Measurements from ENCODE around the gene PCDHGA10.

PCDHGA10 gene

DNA sequence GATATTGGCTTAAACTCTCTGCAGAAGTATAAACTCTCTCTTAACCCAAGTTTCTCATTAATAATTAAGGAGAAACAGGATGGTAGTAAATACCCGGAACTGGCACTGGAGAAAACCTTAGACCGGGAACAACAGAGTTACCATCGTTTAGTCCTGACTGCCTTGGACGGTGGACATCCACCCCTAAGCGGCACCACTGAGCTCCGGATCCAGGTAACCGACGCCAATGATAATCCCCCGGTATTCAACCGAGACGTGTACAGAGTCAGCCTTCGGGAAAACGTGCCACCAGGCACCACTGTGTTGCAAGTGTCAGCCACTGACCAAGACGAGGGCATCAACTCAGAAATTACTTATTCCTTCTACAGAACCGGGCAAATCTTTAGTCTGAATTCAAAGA is 14.2 kb upstream of the PCDHGA10 start:
- Histone ChIP-seq H3K9ac (ENCODE audit: low read length) (no peak overlapping the region), H2AFZ (ENCODE audit: low read depth, low read length) (no peak overlapping the region), H3K4me2 (ENCODE audit: low read length) (no peak overlapping the region), H3K27me3 (ENCODE audit: low read depth, low read length) (no peaks in the 10 kb centered on the region), H3K9me3 (ENCODE audit: insufficient read depth, low read length) (no peaks in the 10 kb centered on the region), H4K20me1 (ENCODE audit: insufficient read depth, low read length) (no peaks in the 10 kb centered on the region), H3K36me3 (replicated peaks; ENCODE audit: low read depth, low read length) (no peaks in the 10 kb centered on the region), H3K4me1 (ENCODE audit: low read length) (no peaks in the 10 kb centered on the region), H3K79me2 (ENCODE audit: low read length) (no peaks in the 10 kb centered on the region), H3K4me3 (ENCODE audit: low read length) (no peak overlapping the region), H3K27ac (ENCODE audit: low read length) (no peak overlapping the region)
- TF ChIP-seq, protein P1, sequence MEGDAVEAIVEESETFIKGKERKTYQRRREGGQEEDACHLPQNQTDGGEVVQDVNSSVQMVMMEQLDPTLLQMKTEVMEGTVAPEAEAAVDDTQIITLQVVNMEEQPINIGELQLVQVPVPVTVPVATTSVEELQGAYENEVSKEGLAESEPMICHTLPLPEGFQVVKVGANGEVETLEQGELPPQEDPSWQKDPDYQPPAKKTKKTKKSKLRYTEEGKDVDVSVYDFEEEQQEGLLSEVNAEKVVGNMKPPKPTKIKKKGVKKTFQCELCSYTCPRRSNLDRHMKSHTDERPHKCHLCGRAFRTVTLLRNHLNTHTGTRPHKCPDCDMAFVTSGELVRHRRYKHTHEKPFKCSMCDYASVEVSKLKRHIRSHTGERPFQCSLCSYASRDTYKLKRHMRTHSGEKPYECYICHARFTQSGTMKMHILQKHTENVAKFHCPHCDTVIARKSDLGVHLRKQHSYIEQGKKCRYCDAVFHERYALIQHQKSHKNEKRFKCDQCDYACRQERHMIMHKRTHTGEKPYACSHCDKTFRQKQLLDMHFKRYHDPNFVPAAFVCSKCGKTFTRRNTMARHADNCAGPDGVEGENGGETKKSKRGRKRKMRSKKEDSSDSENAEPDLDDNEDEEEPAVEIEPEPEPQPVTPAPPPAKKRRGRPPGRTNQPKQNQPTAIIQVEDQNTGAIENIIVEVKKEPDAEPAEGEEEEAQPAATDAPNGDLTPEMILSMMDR (IDR thresholded peaks at IDR 0.05; ENCODE audit: low read depth, low read length), result no peak
- TF ChIP-seq EZH2phosphoT487 (IDR thresholded peaks at IDR 0.05; ENCODE audit: low read depth), result no peak

DNA sequence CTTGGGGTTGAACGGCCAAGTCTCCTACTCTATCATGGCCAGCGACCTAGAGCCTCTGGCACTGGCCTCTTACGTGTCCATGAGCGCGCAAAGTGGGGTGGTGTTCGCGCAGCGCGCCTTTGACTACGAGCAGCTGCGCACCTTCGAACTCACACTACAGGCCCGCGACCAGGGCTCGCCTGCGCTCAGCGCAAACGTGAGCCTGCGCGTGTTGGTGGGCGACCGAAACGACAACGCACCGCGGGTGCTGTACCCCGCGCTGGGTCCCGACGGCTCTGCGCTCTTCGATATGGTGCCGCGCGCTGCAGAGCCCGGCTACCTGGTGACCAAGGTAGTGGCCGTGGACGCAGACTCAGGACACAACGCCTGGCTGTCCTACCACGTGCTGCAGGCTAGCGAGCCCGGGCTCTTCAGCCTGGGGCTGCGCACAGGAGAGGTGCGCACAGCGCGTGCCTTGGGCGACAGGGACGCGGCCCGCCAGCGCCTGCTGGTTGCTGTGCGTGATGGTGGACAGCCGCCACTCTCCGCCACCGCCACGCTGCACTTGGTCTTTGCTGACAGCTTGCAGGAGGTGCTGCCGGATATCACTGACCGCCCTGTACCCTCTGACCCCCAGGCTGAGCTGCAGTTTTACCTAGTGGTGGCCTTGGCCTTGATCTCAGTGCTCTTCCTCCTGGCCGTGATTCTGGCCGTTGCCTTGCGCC is 13.1 kb upstream of the PCDHGA10 start:
- no peak overlapping the region for H3K9ac ChIP-seq (ENCODE audit: low read length)
- no peaks in the 10 kb centered on the region for H3K4me1 ChIP-seq (ENCODE audit: low read length)
- H3K79me2 ChIP-seq (ENCODE audit: low read length), result no peaks in the 10 kb centered on the region
- H3K27ac ChIP-seq (ENCODE audit: low read length), result no peak overlapping the region
- H3K4me3 ChIP-seq (ENCODE audit: low read length), result no peak overlapping the region
- no peak overlapping the region for H3K4me2 ChIP-seq (ENCODE audit: low read length)
- TF ChIP-seq, protein P1 (IDR thresholded peaks at IDR 0.05; ENCODE audit: low read depth, low read length), result no peak
- TF ChIP-seq EZH2phosphoT487 (IDR thresholded peaks at IDR 0.05; ENCODE audit: low read depth), result no peak
- H3K36me3 ChIP-seq (replicated peaks; ENCODE audit: low read depth, low read length), result no peaks in the 10 kb centered on the region
- no peak overlapping the region for H2AFZ ChIP-seq (ENCODE audit: low read depth, low read length)
- no peaks in the 10 kb centered on the region for H4K20me1 ChIP-seq (ENCODE audit: insufficient read depth, low read length)
- no peaks in the 10 kb centered on the region for H3K27me3 ChIP-seq (ENCODE audit: low read depth, low read length)
- no peaks in the 10 kb centered on the region for H3K9me3 ChIP-seq (ENCODE audit: insufficient read depth, low read length)

DNA sequence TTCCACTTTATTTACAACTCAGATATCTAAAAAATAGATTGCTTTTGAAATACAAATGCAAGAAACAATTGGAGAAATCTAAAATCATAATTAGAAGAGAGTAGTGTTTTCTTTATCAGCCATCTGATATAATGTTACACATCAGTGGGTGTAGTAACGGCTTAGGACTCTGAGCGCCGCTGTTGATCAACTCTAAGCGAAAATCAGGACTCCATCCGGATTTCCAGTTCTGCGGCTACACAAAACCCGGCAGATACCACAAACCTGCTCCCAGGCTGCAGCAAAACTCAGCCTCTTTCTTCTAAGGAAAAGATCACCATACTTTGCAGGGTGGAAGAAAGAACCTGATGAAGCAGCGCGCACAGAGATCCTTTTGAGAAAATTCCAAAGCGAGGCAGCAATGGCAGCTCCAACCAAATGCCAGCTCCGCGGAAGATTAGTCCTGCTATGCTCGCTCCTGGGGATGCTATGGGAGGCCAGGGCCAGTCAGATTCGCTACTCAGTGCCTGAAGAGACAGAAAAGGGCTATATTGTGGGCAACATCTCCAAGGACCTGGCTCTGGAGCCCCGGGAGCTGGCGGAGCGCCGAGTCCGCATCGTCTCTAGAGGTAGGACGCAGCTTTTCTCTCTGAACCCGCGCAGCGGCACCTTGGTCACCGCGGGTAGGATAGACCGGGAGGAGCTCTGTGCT is 10.1 kb upstream of the PCDHGA10 start, which contains the start of gene PCDHGA9:
Gene PCDHGA9 (plus strand): TSS at position 226 of the 691 bp plus-strand sequence. CDS start 175 bp downstream, at position 401.
- Histone ChIP-seq H2AFZ (ENCODE audit: low read depth, low read length) (no peak within 1 kb of the TSS), H3K9me3 (ENCODE audit: insufficient read depth, low read length) (no peaks in the 10 kb centered on the region), H3K4me2 (ENCODE audit: low read length) (no peak within 1 kb of the TSS)

DNA sequence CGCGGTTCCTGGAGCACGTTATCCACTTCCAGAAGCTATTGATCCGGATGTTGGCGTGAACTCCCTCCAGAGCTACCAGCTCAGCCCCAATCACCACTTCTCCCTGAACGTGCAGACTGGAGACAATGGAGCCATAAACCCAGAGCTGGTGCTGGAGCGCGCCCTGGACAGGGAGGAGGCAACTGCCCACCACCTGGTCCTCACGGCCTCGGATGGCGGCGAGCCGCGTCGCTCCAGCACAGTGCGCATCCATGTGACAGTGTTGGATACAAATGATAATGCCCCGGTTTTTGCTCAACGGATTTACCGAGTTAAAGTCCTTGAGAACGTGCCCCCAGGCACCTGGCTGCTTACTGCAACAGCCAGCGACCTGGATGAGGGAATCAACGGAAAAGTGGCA is 9.4 kb upstream of the PCDHGA10 start:
- Histone ChIP-seq H3K27ac (ENCODE audit: low read length) (no peak overlapping the region), H3K36me3 (replicated peaks; ENCODE audit: low read depth, low read length) (no peaks in the 10 kb centered on the region), H3K4me1 (ENCODE audit: low read length) (no peaks in the 10 kb centered on the region), H2AFZ (ENCODE audit: low read depth, low read length) (no peak overlapping the region), H3K4me2 (ENCODE audit: low read length) (no peak overlapping the region), H3K9me3 (ENCODE audit: insufficient read depth, low read length) (no peaks in the 10 kb centered on the region), H3K27me3 (ENCODE audit: low read depth, low read length) (no peaks in the 10 kb centered on the region), H4K20me1 (ENCODE audit: insufficient read depth, low read length) (no peaks in the 10 kb centered on the region), H3K4me3 (ENCODE audit: low read length) (no peak overlapping the region), H3K79me2 (ENCODE audit: low read length) (no peaks in the 10 kb centered on the region), H3K9ac (ENCODE audit: low read length) (no peak overlapping the region)
- TF ChIP-seq, protein P1 (IDR thresholded peaks at IDR 0.05; ENCODE audit: low read depth, low read length), result no peak
- no peak for TF ChIP-seq EZH2phosphoT487 (IDR thresholded peaks at IDR 0.05; ENCODE audit: low read depth)

More for the DNA sequence above, 10.1 kb upstream of the PCDHGA10 start, which contains the start of gene PCDHGA9:
- Histone ChIP-seq H4K20me1 (ENCODE audit: insufficient read depth, low read length) (no peaks in the 10 kb centered on the region), H3K79me2 (ENCODE audit: low read length) (no peaks in the 10 kb centered on the region), H3K9ac (ENCODE audit: low read length) (no peak within 1 kb of the TSS), H3K27ac (ENCODE audit: low read length) (no peak within 1 kb of the TSS), H3K4me1 (ENCODE audit: low read length) (no peaks in the 10 kb centered on the region), H3K27me3 (ENCODE audit: low read depth, low read length) (no peaks in the 10 kb centered on the region), H3K4me3 (ENCODE audit: low read length) (no peak within 1 kb of the TSS), H3K36me3 (replicated peaks; ENCODE audit: low read depth, low read length) (no peaks in the 10 kb centered on the region)
- TF ChIP-seq, protein P1 (IDR thresholded peaks at IDR 0.05; ENCODE audit: low read depth, low read length), result no peak
- no peak for TF ChIP-seq EZH2phosphoT487 (IDR thresholded peaks at IDR 0.05; ENCODE audit: low read depth)
